DMS79 treated with DMSO at 0.1 percent for 48 hours (cell line): ENCODE data around the gene UBR2.

Experiments
- DNase-seq: peaks from one replicate; lab custom pipeline; 2025; lab: John Stamatoyannopoulos, UW

The UBR2 gene

GRCh38 chr6:42563697-42564505 is at the start of gene UBR2:
Gene UBR2, plus strand, starts transcription at chr6:42564029. Its CDS starts 291 bp downstream, at chr6:42564320.
- DNase-seq = peak; percentile 99

GRCh38 chr6:42514745-42515144 is 49.1 kb upstream of the UBR2 start:
- DNase-seq = no peak

- no peak for DNase-seq
Measured at GRCh38 chr6:42519779-42520178, 44.0 kb upstream of the UBR2 start.

- DNase-seq = no peak
Measured at GRCh38 chr6:42520786-42521607, 42.8 kb upstream of the UBR2 start.

GRCh38 chr6:42522036-42522435 is 41.8 kb upstream of the UBR2 start:
- no peak for DNase-seq

GRCh38 chr6:42522942-42523814 is 40.7 kb upstream of the UBR2 start:
- DNase-seq = no peak

GRCh38 chr6:42525206-42525605 is 38.6 kb upstream of the UBR2 start:
- DNase-seq = no peak

GRCh38 chr6:42526616-42527015 is 37.2 kb upstream of the UBR2 start:
- DNase-seq = no peak

- DNase-seq = no peak
Measured at GRCh38 chr6:42527204-42527603, 36.6 kb upstream of the UBR2 start.

GRCh38 chr6:42530296-42530695 is 33.5 kb upstream of the UBR2 start:
- DNase-seq = no peak

- no peak for DNase-seq
Measured at GRCh38 chr6:42530751-42531150, 33.1 kb upstream of the UBR2 start.

GRCh38 chr6:42532038-42532669 is 31.7 kb upstream of the UBR2 start:
- DNase-seq = peak; percentile 27

GRCh38 chr6:42533794-42534193 is 30.0 kb upstream of the UBR2 start:
- no peak for DNase-seq

- no peak for DNase-seq
Measured at GRCh38 chr6:42537536-42537935, 26.3 kb upstream of the UBR2 start.

- no peak for DNase-seq
Measured at GRCh38 chr6:42539135-42539534, 24.7 kb upstream of the UBR2 start.

GRCh38 chr6:42545226-42545773 is 18.5 kb upstream of the UBR2 start:
- no peak for DNase-seq

GRCh38 chr6:42547407-42548329 is 16.2 kb upstream of the UBR2 start:
- DNase-seq = peak; percentile 55

GRCh38 chr6:42550277-42550676 is 13.6 kb upstream of the UBR2 start:
- DNase-seq = no peak

GRCh38 chr6:42551217-42551616 is 12.6 kb upstream of the UBR2 start:
- DNase-seq = no peak

- no peak for DNase-seq
Measured at GRCh38 chr6:42552380-42552779, 11.4 kb upstream of the UBR2 start.
